Measurements from ENCODE around the gene ITM2B.
"Not testable (repeated sequence)": the region's sequence is repeated elsewhere in the genome, so short reads cannot be mapped to it uniquely, and the experiment has no call there.

The ITM2B gene

DNA sequence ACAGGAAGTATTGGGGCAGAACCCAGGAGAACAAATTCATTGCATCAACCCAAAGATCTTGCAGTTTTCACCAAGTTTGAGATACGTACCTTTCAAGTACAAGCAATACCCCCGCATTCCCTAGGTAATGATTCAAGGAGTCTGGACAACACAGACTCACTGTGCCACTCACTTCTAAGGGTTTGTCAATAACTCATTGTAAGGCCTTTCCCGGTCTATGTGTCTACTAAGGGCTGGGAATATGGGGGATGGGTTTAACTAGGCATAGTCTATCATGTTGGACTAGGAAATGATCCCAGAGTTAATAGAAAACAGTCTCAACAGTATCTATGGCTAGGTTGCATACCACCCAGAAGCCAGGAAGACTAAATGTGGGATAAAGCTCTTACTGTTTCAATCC, 8.3 kb upstream of the ITM2B start:
- DNase-seq (ENCODE audit: low spot score): no peak

GRCh38 chr13:48230541-48230940, 2.5 kb upstream of the ITM2B start:
- DNase-seq (ENCODE audit: low spot score): no peak

DNA sequence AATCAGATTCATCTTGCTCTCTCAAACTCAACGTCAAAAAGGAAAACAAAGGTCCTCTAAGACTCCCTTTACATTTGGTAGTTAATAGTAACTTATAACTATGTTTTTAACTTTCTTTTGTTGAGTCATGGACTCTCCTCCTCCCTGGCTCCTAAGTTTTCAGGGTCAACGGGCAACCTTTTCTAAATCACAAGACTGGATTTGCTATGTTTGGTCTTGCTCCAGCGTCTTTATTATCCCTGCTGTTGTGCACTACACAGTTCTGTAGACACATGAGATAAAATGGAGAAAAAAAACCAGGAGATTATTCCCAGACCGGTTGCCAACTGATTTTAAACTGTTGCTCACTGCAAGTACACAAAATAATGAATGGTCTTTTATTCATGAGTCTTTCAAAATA, 1.9 kb upstream of the ITM2B start:
- no peak for DNase-seq (ENCODE audit: low spot score)

DNA sequence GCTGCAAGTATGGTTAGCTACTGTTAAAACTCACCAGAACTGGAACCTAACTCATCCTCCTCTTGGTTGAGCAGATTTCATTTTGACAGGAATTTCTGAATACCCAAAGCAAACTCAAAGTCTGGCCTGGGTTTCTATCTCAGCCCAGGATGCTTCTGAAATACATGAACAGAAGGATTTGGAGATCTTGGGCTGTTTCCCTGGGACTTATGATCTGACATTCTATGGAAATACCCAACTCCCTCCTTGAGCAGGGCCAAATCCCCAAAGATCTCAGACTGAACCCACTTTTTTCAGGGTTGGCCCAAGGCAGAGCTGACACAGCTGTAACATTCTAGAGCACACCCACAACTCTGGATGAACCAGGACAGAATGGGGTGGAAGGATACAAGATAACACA, 1.1 kb upstream of the ITM2B start:
- DNase-seq (ENCODE audit: low spot score): no peak

- DNase-seq (ENCODE audit: low spot score): no peak
Observed at GRCh38 chr13:48232420-48233045, 473 bp upstream of the ITM2B start.

DNA sequence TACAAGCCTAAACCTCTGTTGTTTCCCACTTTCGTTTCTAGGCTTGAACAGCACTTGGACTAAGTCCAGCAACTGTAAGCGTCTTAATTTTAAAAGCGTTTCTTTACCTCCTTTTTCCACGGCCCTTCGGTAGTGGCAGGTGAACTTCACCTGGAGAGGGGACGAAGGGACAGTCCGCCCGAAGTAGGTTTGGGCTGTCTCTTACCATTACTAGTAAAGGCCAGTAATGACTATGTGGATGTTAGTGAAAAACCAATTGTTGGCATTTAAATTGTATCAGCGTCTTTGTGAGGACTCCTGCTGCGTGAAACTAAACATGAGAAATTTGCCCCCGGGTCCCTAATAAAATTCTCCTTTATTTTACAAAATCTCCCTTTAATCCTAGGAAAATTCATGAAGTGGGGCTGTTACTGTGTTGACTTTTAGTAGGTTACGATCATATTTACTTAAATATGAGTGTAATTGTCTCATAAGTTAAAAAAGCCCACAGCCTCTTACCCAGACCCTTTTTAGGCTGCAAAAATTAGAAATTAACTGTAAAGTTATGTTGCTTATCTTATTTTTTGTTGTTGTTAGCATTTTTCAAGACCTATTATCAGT, 983 bp downstream of the ITM2B start:
- no peak for DNase-seq (ENCODE audit: low spot score)

- DNase-seq (ENCODE audit: low spot score): peak; percentile 23
Observed at GRCh38 chr13:48234566-48235340, 1.7 kb downstream of the ITM2B start.

- DNase-seq (ENCODE audit: low spot score): peak; percentile 22
Observed at GRCh38 chr13:48235341-48236135, 2.5 kb downstream of the ITM2B start.

- no peak for DNase-seq (ENCODE audit: low spot score)
Observed at GRCh38 chr13:48236528-48237353, 3.7 kb downstream of the ITM2B start.

DNA sequence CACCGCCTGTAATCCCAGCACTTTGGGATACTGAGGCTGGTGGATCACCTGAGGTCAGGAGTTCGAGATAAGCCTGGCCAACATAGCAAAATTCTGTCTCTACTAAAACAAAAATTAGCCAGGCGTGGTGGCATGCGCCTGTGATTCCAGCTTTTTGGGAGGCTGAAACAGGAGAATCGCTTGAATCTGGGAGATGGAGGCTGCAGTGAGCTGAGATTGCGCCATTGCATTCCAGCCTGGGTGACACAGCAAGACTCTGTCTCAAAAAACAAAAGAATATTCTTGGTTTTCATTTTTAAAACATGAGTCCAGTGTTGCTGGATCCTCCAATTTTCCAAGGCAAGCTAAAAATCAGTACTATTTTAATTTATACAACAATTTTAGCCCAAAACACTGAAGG, 6.4 kb downstream of the ITM2B start:
- DNase-seq (ENCODE audit: low spot score): not testable (repeated sequence)

GRCh38 chr13:48241651-48242050, 8.6 kb downstream of the ITM2B start:
- no peak for DNase-seq (ENCODE audit: low spot score)

DNA sequence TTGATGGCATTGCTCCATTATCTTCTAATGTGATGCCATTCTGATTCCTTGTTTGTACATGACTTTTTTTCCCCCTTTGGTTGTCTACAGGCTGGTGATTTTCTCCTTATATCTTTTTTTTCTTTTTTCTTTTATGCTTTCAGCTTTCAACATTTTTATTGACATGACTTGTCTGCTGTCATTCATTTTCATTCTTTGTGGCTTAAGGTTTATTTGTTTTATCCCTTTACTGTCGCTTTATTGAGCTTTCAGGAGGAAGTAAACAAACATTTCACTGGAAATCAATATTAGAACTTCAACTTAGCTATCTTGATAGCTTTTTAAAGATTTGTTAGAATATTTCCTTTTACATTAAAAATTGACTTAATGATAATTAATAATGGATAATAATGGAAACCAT, 9.7 kb downstream of the ITM2B start:
- no peak for DNase-seq (ENCODE audit: low spot score)

DNA sequence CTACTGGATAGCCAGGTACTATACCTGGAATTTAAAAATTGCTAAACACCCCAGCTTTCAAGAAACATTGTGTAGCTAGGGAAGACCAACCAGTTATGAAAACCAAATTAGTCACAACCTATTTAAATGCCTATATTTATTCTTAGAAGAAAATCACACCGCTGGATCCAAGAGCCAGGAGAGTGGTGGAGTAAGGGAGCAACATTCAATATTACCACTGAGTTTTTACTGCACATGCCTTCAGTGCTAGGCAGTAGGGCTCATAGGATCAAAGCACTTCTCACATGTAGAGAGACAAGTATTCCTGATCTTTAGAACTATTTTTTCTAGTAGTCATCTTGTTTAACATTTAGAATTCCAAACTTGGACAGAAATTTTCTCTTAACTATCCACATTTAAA, 11.2 kb downstream of the ITM2B start:
- DNase-seq (ENCODE audit: low spot score): no peak

- no peak for DNase-seq (ENCODE audit: low spot score)
Observed at GRCh38 chr13:48246102-48246501, 13.1 kb downstream of the ITM2B start.

DNA sequence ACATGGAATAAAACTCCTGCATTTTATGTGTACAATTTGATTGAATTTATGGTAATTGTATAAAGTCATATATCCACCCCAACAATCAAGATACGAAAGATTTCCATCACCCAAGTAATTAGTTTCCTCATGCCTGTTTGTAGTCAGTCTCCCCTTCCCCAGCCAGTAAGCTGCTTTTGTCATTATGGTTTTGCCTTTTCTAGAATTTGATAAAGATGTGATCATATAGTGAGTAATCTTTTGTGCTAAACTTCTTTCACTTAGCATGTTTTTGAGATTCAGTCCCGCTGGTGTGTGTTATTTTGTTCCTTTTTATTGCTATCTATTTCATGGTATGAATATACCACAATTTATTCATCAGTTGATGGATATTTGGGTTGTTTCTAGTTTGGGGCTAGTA, 16.0 kb downstream of the ITM2B start:
- peak; percentile 7 for DNase-seq (ENCODE audit: low spot score)

DNA sequence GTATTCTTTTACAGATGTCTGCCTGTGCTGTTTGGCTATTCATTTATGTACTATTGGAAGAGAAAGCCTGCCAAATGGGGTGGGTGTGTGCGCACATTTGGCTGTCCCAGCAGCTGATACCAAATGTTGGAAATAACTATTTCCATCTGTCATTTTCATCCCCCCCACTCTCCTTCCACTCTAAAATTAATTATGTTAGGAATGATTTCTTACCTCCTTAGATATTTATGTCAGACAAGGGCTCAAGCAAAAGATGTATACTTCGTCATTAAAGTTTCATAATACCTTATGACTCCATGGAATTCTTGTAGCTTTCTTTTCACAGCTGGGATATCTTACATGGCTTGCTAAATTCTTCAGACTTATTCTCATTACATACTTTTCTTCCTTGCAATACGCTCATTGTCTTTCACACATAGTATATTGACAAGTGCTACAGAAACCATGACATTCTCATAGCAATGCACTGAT, 18.6 kb downstream of the ITM2B start:
- no peak for DNase-seq (ENCODE audit: low spot score)

DNA sequence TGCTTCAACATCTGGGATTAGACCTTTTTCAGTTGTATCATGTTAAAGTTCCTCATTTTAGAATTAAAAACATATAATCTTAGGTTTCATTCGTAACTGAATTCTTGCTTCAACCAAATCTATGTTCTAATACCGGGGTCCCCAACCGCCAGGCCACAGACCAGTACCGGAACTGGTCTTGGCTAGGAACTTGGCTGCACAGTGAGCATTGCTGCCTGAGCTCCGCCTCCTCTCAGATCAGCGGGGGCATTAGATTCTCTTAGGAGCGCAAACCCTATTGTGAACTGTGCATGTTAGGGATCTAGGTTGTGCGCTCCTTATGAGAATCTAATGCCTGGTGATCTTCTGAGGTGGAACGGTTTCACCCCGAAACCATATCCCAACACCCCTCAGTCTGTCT, 19.2 kb downstream of the ITM2B start:
- no peak for DNase-seq (ENCODE audit: low spot score)

DNA sequence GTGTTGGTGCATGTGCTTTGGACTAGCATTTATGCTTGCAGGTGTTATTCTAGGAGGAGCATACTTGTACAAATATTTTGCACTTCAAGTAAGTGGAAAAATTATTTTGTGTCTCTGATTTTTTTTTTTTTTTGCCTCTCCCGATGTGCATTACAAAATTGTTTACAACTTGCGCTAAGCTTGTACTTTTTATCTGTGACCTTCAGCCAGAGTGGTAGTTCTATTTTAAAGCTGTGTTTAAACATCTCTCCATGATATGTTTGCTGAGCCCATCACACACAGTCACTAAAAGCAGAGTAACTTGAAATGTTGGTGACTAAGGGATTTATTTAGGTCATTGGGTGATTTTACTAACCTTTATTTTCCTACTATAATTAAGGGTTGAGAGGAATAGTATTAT, 20.8 kb downstream of the ITM2B start:
- DNase-seq (ENCODE audit: low spot score): no peak

GRCh38 chr13:48255090-48255489, 22.1 kb downstream of the ITM2B start:
- no peak for DNase-seq (ENCODE audit: low spot score)

- DNase-seq (ENCODE audit: low spot score): no peak
Observed at GRCh38 chr13:48255954-48256353, 22.9 kb downstream of the ITM2B start.

DNA sequence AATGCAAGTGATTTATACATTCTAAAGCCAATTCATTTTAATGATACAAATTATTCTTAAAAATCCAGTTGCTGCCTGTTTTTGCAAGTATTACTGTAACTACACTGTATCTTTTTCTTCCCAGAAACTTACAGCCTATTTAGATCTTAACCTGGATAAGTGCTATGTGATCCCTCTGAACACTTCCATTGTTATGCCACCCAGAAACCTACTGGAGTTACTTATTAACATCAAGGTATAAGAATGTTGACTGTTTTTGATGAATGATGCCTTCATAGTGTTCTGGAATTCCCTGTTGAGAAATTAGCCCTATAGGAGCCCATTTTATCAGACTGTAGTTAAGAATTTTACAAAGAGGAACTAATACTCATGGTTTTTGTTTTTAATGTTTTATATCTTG, 25.0 kb downstream of the ITM2B start:
- DNase-seq (ENCODE audit: low spot score): no peak

DNA sequence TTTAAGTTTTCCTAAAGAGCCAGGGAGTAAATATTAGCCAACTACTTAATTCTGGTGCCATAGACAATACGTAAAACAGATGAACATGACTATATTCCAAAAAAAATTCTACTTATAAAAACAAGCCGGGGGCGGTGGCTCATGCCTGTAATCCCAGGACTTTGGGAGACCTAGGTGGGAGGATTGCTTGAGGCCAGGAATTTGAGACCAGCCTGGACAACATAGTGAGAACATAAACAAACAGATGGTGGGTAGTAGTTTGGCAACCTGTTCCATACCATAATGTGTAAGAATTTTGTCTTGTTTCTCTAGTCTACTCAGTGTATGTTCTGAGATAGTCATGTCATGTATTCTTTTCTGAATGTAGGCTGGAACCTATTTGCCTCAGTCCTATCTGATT, 25.4 kb downstream of the ITM2B start:
- DNase-seq (ENCODE audit: low spot score): no peak

Data from CD4-positive, alpha-beta T cell treated with Interleukin-15 for 4 hours (primary cell).